ENCODE data around the gene DPM3.

GRCh38 chr1:155160128-155160527 lies 19.8 kb upstream of the DPM3 start:
- TF ChIP-seq FOXK2 (IDR thresholded peaks at IDR 0.05) (no peak), EP300 (IDR thresholded peaks at IDR 0.05; ENCODE audit: low read depth in 2 of 2, low read length in 2 of 2) (no peak), EP300 (CRISPR knock-in tag; IDR thresholded peaks at IDR 0.05; ENCODE audit: borderline replicate concordance) (no peak), NFIC (IDR thresholded peaks at IDR 0.05; ENCODE audit: low read length) (no peak), ZBTB37 (CRISPR knock-in tag; IDR thresholded peaks at IDR 0.05) (no peak), SP1 (IDR thresholded peaks at IDR 0.05) (no peak), SP1 (CRISPR knock-in tag; IDR thresholded peaks at IDR 0.05) (no peak), NFRKB (IDR thresholded peaks at IDR 0.05) (no peak), SRSF9 (IDR thresholded peaks at IDR 0.05; ENCODE audit: borderline replicate concordance, insufficient read depth, low read depth, low read length, poor library complexity, severe bottlenecking) (no peak), KDM5A (IDR thresholded peaks at IDR 0.05; ENCODE audit: borderline replicate concordance, low read length) (no peak), PAWR (CRISPR knock-in tag; IDR thresholded peaks at IDR 0.05; ENCODE audit: borderline replicate concordance) (no peak), ZFP36 (IDR thresholded peaks at IDR 0.05; ENCODE audit: borderline replicate concordance, low read depth, low read length, partially characterized antibody) (no peak), CTCF (CRISPR knock-in tag; IDR thresholded peaks at IDR 0.05) (no peak)
- TF ChIP-seq, protein P1, sequence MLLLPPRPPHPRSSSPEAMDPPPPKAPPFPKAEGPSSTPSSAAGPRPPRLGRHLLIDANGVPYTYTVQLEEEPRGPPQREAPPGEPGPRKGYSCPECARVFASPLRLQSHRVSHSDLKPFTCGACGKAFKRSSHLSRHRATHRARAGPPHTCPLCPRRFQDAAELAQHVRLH (CRISPR knock-in tag; IDR thresholded peaks at IDR 0.05; ENCODE audit: borderline replicate concordance, low read depth), result no peak
